IMR-90 (cell line): ENCODE results near the gene EFNB2.

Experiments used
- BHLHE40 ChIP-seq: fragments of 150-350 bp; IDR thresholded peaks from 2 replicates; pipeline ENCODE4 v1.6.1; 2016; ENCODE audit warnings: mild to moderate bottlenecking, low read depth, low read length
- CEBPB ChIP-seq: IDR thresholded peaks from 2 replicates; pipeline ENCODE4 v1.6.1; 2012; ENCODE audit warnings: low read depth, low read length, improper control_type of control experiment
- CTCF ChIP-seq: conservative IDR thresholded peaks from 2 replicates; pipeline ENCODE4 v1.5.1; 2012; ENCODE audit warnings: mild to moderate bottlenecking, low read depth, low read length, improper control_type of control experiment
- MXI1 ChIP-seq: IDR thresholded peaks from 2 replicates; pipeline ENCODE4 v1.6.1; 2012; ENCODE audit warnings: low read depth, mild to moderate bottlenecking, low read length, moderate library complexity, borderline replicate concordance
- POLR2A ChIP-seq: IDR thresholded peaks from 2 replicates; pipeline ENCODE4 v1.6.1; 2012; ENCODE audit warnings: mild to moderate bottlenecking, low read depth, low read length
- RAD21 ChIP-seq: IDR thresholded peaks from 2 replicates; pipeline ENCODE4 v1.6.1; 2012; ENCODE audit warnings: low read length, improper control_type of control experiment
- RFX5 ChIP-seq: IDR thresholded peaks from 2 replicates; pipeline ENCODE4 v1.8.0; 2012; ENCODE audit warnings: low read depth, mild to moderate bottlenecking, low read length, moderate library complexity

DNA sequence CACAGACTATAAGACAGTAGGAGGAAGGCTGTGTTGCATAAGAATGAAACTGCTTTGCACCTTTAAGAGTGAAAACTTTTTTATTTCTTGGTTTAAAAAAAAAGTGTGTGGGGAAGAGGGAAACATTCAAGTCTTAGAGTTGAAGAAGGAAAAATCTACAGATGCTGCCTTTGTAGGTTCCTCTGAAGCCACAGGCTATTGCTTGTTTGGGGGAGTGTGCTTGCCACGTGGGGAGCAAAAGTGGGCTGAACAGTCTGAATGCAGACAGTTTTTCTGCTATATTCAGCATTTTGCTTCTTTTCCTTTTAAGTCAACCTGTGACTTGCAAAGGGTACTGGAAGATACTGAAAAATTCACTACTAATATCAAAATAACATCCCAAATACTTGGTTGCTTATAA lies 36.9 kb downstream of the EFNB2 start:
- TF ChIP-seq CTCF (no peak), RAD21 (no peak), POLR2A (no peak), BHLHE40 (no peak), MXI1 (no peak), CEBPB (no peak), RFX5 (no peak)
